ENCODE data around the gene ZFAND2A. TPM values are rescaled to one million over a fixed set of nuclear protein-coding genes. Genes with fewer than 3 reads are reported as not detected.
"Not testable (repeated sequence)": the region's sequence is repeated elsewhere in the genome, so short reads cannot be mapped to it uniquely, and the experiment has no call there.

Gene ZFAND2A
- total and polyA plus RNA-seq, 3 donors from 2014 or later = 32.9 to 61.4 (median 37.8) TPM

DNA sequence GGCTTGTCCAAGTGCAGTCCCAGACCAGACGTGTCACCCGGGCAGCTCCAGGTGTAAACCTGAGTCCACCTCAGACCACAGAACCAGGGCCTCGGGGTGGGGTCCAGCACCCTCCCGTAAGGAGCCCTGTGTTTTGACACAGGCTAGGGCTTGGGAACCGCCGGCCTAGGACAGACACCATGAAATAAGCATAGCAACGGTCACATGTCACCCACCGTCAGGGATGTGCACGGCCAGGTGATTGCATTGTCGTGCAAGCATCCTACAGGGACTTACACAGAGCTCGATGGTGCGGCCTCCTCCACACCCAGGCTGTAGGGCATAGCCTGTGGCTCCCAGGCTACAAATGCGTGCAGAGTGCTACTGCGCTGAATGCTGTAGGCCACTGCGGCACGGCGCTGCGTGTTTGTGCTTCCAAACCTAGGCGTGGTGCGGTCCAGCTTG lies 10.6 kb downstream of the ZFAND2A start:
- Histone ChIP-seq H3K4me3 (no peak overlapping the region), H3K4me1 (no peaks in the 10 kb centered on the region), H3K27ac (no peak overlapping the region), H3K9me3 (no peaks in the 10 kb centered on the region), H3K36me3 (ENCODE audit: low read depth, missing control alignments) (no peaks in the 10 kb centered on the region), H3K27me3 (no peaks in the 10 kb centered on the region)
- WGBS, 2 donors = 93 to 97% methylated on average over 20 of the region's 20 CpGs
- TF ChIP-seq, protein P1, sequence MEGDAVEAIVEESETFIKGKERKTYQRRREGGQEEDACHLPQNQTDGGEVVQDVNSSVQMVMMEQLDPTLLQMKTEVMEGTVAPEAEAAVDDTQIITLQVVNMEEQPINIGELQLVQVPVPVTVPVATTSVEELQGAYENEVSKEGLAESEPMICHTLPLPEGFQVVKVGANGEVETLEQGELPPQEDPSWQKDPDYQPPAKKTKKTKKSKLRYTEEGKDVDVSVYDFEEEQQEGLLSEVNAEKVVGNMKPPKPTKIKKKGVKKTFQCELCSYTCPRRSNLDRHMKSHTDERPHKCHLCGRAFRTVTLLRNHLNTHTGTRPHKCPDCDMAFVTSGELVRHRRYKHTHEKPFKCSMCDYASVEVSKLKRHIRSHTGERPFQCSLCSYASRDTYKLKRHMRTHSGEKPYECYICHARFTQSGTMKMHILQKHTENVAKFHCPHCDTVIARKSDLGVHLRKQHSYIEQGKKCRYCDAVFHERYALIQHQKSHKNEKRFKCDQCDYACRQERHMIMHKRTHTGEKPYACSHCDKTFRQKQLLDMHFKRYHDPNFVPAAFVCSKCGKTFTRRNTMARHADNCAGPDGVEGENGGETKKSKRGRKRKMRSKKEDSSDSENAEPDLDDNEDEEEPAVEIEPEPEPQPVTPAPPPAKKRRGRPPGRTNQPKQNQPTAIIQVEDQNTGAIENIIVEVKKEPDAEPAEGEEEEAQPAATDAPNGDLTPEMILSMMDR (IDR thresholded peaks at IDR 0.05) = no peak
- no peak for TF ChIP-seq POLR2A (IDR thresholded peaks at IDR 0.05)
- no peak for DNase-seq
- intact Hi-C loops (cut with DNase I; ENCODE audit: low total_unique reads) = no loop called here

DNA sequence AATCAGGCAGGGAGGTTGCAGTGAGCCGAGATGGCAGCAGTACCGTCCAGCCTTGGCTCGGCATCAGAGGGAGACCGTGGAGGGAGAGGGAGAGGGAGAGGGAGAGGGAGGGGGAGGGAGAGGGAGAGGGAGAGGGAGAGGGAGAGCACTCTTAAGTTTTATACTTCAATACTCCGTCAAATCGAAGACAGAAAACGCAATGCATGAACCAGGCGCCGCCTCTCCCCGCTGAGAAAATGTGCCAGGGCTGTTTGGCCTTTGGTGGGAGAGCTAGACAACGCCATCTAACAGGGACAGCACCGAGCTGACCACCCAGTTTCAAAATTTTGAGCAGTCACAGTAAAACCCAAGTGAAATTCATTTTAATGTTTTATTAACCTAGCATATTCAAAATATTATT lies 12.1 kb downstream of the ZFAND2A start:
- WGBS, 2 donors = 54 to 76% methylated on average over 8 of the region's 12 CpGs
- H3K4me3 ChIP-seq; intact Hi-C loops (cut with DNase I; ENCODE audit: low total_unique reads); H3K4me1 ChIP-seq; H3K27me3 ChIP-seq; H3K27ac ChIP-seq; H3K9me3 ChIP-seq; H3K36me3 ChIP-seq (ENCODE audit: low read depth, missing control alignments); DNase-seq: not testable (repeated sequence)

DNA sequence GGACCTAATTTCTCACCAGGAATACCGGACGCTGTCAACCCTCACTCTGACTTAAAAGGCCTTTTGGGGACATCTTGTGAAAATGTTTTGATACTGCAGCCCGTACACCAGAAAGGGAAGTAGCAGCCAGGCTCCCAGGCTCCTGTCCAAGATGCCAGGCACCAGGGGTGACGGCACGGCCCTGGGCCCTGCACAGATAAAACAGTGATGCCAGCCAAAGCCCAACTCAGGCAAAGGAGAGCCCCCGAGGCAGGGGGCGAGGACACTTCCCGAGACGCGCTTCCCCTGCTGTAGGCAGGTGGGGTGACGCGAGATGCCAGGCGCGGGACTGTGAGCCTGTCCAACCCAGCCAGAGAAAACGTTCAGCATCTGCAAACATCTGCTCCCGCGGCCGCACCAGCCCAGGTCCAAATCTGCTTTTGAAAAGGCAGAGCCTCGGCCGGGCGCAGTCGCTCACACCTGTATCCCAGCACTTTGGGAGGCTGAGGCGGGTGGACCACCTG lies 15.7 kb downstream of the ZFAND2A start:
- TF ChIP-seq, protein P1 (IDR thresholded peaks at IDR 0.05) = peak in 2 of 3 experiments; percentile 16 to 20
- TF ChIP-seq POLR2A (IDR thresholded peaks at IDR 0.05) = no peak
- peak; percentile 66 for DNase-seq
- Histone ChIP-seq H3K36me3 (ENCODE audit: low read depth, missing control alignments) (no peaks in the 10 kb centered on the region), H3K4me1 (no peaks in the 10 kb centered on the region), H3K27me3 (no peaks in the 10 kb centered on the region), H3K4me3 (no peak overlapping the region), H3K9me3 (no peaks in the 10 kb centered on the region), H3K27ac (no peak overlapping the region)
- intact Hi-C loops (cut with DNase I; ENCODE audit: low total_unique reads) = no loop called here
- 62 to 65% methylated on average over 8 to 23 of the region's 23 CpGs for WGBS, 2 donors

DNA sequence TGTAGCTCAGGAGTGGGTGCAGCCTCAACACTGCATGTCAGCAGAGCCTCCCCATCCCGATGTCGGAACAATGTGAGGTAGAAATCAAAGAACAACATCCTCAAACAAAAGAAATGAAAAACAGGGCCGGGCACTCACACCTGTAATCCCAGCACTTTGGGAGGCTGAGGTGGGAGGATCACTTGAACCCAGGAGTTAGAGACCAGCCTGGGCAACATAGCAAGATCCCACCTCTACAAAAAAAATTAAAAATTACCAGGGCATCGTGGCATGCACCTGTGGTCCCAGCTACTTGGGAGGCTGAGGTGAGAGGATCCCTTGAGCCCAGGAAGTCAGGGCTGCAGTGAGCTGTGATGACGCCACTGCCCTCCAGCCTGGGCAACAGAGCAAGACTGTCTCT lies 17.0 kb downstream of the ZFAND2A start:
- intact Hi-C loops (cut with DNase I; ENCODE audit: low total_unique reads); DNase-seq; H3K36me3 ChIP-seq (ENCODE audit: low read depth, missing control alignments); H3K4me1 ChIP-seq; H3K9me3 ChIP-seq; H3K4me3 ChIP-seq; H3K27ac ChIP-seq; H3K27me3 ChIP-seq: not testable (repeated sequence)
- WGBS, 2 donors = 86 to 91% methylated on average over 5 of the region's 5 CpGs

DNA sequence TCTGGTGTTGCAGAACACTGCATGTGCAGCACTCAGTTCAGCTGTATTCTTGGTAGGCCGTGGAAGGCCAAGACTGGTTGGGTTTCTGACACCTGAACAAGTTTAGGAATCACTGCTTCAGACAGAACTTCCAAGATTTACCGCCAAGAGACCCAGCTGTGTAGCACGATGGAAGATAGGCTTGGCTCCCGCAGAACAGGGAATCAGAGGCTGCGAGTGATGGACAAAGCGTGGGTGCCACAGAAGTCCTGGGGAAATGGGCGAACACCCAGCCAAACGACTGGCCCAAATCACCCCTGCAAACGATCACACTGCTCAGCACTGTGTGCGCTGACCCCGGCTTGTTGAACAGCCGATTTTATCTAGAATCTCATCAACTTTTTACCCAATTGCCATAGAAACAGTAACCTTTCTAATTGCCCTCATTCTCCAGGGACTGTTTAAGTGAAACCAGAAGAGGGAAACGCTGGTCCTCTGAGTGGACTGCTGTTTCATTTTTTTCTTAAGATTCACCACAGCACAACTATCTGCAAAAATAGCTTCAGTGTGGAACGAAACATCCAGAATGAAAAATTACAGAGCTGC lies 17.9 kb downstream of the ZFAND2A start:
- Histone ChIP-seq H3K27ac (no peak overlapping the region), H3K9me3 (no peaks in the 10 kb centered on the region), H3K36me3 (ENCODE audit: low read depth, missing control alignments) (no peaks in the 10 kb centered on the region), H3K27me3 (no peaks in the 10 kb centered on the region), H3K4me1 (peaks cover 2% of the 10 kb centered on the region), H3K4me3 (no peak overlapping the region)
- intact Hi-C loops (cut with DNase I; ENCODE audit: low total_unique reads) = no loop called here
- DNase-seq = no peak
- 71 to 77% methylated on average over 14 of the region's 14 CpGs for WGBS, 2 donors
- TF ChIP-seq, protein P1 (IDR thresholded peaks at IDR 0.05) = no peak
- TF ChIP-seq POLR2A (IDR thresholded peaks at IDR 0.05) = no peak

DNA sequence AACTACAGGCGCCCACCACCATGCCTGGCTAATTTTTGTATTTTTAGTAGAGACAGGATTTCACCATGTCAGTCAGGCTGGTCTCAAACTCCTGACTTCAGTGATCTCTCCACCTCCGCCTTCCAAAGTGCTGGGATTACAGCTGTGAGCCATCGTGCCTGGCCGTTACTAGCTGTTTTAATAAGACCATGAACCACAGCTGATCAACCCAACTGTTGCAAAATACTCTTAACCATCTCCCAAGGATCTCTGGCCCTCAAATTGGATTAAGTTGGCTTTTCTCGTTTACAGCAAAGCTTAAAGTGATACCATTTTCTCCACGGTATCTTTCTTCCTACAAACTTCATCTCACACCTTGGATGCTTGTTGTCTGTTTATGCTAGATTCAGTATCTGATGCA lies 18.3 kb downstream of the ZFAND2A start:
- H3K27me3 ChIP-seq = no peaks in the 10 kb centered on the region
- H3K36me3 ChIP-seq (ENCODE audit: low read depth, missing control alignments) = no peaks in the 10 kb centered on the region
- intact Hi-C loops (cut with DNase I; ENCODE audit: low total_unique reads) = no loop called here
- no peak for DNase-seq
- no peak overlapping the region for H3K4me3 ChIP-seq
- WGBS, 2 donors = 85 to 93% methylated on average over 6 of the region's 6 CpGs
- H3K27ac ChIP-seq = no peak overlapping the region
- peaks cover 7% of the 10 kb centered on the region for H3K4me1 ChIP-seq
- no peak for TF ChIP-seq POLR2A (IDR thresholded peaks at IDR 0.05)
- TF ChIP-seq, protein P1 (IDR thresholded peaks at IDR 0.05) = no peak
- H3K9me3 ChIP-seq = no peaks in the 10 kb centered on the region
